GM19328 (cell line): Measurements from ENCODE around the gene IRGC.

Experiments
- ATAC-seq: cut with Tn5 transposase; IDR thresholded peaks from one replicate; pipeline ENCODE4 v1.9.1; 2021; ENCODE audit warnings: mild to moderate bottlenecking, moderate library complexity; ENCODE audit not compliant: unreplicated experiment

Gene IRGC

GRCh38 chr19:43721469-43722048 lies 5.7 kb downstream of the IRGC start:
- no peak for ATAC-seq

- ATAC-seq: no peak
These were observed 7.7 kb downstream of the IRGC start for GRCh38 chr19:43723588-43723987.

DNA sequence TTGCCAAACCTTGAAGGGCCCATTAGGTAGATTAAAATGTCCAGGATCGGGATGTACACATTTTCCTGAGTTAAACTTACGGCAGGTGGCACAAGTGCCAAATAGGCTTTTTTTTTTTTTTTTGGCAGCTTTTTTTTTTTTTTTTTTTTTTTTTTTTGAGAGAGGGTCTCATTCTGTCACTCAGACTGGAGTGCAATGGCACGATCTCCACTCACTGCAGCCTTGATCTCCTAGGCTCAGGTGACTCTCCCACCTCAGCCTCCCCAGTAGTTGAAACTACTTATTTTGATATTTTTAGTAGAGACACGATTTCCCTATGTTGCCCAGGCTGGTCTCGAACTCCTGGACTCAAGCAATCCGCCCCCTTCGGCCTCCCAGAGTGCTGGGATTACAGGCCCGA lies 9.0 kb downstream of the IRGC start:
- ATAC-seq: no peak

GRCh38 chr19:43725468-43725867 lies 9.6 kb downstream of the IRGC start:
- ATAC-seq: no peak

GRCh38 chr19:43726736-43727592 lies 11.1 kb downstream of the IRGC start:
- no peak for ATAC-seq

DNA sequence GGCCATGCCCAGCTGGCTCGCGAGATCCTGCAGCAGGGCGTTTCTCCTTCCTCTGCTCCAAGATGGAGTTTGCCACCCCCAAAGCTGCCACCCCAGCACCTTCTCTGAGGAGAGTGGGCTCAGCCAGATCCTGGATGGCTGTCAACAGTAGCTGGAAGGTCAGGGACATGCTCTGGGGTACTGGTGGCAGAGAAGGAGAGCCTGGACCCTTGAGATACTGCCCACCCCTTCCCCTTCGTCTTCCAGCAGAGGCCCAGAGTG lies 11.6 kb downstream of the IRGC start:
- no peak for ATAC-seq

DNA sequence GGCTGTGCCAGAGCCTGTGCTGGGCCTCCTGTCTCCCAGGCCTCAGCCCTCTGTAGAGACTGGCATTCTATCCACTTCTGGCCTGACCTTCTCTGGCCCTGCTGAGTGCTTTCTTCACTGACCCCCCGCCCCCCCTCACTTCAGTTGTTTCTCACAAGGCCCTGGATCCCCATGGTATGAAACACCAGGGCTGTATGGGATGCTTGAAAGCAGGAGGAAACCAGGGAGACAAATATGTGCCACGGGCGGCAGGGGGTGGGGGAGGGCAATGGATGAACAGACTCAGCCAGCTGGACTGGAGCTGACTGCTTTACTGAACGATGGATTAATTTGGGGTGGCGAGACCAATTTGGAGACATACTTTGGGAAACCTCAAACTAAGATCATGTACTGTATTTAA lies 14.0 kb downstream of the IRGC start:
- no peak for ATAC-seq

- no peak for ATAC-seq
These were observed 15.5 kb downstream of the IRGC start for GRCh38 chr19:43731346-43731745.

- no peak for ATAC-seq
These were observed 16.0 kb downstream of the IRGC start for GRCh38 chr19:43731846-43732245.

- ATAC-seq: no peak
These were observed 19.1 kb downstream of the IRGC start for GRCh38 chr19:43735013-43735412.

- ATAC-seq: no peak
These were observed 20.1 kb downstream of the IRGC start for GRCh38 chr19:43735957-43736356.

- no peak for ATAC-seq
These were observed 22.9 kb downstream of the IRGC start for GRCh38 chr19:43738780-43739211.

DNA sequence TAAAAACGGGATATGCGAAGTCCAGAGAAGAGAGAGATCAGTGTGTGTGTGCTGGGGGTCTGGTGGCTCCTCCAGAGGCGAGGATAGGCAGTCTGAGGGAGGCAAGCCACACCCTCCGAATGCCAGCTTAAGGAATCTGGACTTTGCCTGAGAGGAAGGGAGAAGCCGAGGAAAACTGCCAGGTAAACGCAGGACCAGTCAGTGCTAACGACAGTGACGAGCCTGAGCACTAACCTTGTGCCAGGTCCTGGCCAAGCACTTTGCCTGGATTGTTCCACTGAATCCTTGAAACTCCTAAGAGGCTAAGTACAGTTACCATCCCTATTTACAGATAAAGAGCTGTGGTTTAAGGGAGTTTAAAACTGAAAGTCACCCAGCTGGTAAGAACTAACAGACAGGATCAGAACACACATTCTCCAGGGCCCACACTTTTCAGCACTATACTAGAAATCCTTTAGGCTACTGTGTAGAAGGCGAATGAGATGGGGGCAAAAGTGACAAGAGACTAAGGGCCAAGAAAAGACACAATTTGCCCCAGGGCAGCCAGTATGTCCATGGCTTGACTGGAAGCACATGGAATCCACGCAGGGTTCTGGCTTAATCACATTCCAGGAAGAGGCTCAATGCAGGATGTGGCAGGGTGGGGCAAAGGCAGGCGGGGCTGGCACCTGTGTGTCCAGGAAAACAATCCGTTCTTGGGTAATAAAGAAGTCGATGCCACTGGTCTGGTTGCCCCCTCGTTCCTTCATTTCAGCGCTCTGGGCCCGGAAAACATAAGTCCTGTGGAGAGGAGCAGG lies 23.8 kb downstream of the IRGC start:
- ATAC-seq: no peak

- ATAC-seq: no peak
These were observed 25.4 kb downstream of the IRGC start for GRCh38 chr19:43741075-43741825.

GRCh38 chr19:43743059-43743458 lies 27.2 kb downstream of the IRGC start:
- ATAC-seq: no peak

DNA sequence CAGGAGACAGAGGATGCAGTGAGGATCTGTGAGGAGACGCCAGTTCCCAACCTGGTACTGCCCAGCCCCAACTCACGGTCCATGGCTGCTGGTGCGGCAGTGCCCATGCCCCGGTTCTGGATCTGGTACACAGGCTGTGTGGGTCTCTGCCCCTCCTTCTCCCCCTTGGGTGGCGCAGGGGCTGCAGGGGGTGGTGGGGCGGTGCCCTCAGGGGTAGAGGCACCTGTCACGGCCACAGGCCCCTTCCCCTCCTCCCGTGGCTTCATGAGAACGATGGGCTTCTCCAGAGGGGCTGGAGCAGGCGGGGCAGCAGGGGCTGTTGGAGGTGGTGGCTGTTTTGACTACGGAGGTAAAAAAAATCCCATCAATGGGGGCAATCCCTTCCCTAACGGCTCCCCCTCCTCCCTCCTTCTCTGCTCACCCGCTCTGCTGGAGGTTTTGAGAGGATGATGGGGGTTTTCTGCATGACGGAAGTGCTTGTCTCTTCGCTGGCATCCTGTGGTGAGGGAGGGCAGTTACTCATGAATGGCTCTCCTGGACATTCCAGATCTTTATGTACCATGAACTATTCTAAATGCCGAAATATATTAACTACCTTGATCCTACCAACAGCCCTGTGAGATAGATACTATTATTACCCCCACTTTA lies 31.8 kb downstream of the IRGC start:
- no peak for ATAC-seq

GRCh38 chr19:43748205-43748594 lies 32.3 kb downstream of the IRGC start:
- no peak for ATAC-seq

DNA sequence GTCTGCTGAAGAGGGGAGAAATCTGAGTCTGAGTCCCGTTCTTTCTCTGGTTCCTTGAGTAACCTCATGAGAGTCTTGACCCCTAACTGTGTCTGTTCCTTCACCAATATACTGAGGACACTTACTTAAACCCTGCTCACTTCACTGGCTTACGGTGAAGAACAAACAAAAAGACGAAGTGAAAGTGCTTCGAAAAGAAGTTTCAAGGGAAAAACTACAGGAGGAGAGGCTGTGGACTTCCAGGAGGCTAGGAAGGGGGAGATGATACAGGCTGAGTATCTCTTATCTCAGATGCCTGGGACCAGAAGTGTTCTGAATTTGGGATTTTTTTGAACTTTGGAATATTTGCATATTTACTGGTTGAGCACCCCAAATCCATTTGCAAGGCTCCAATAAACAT lies 32.8 kb downstream of the IRGC start:
- ATAC-seq: no peak

GRCh38 chr19:43749152-43749551 lies 33.3 kb downstream of the IRGC start:
- ATAC-seq: no peak

GRCh38 chr19:43749898-43750297 lies 34.0 kb downstream of the IRGC start:
- no peak for ATAC-seq
